GM23248 (cell line): ENCODE measurements around the gene ZWINT. TPM values are rescaled to one million over a fixed set of nuclear protein-coding genes. Genes with fewer than 3 reads are reported as not detected.
A peak's percentile ranks its signal among the peaks of the same experiment; 100 is the strongest.

Experiments used
- DNase-seq: peaks from one replicate; pipeline ENCODE4 v3.0.0-alpha.2; 2015
- H2AFZ ChIP-seq: fragments of 200-600 bp; sonication (generic); 2 replicates; pipeline ENCODE4 v1.6.1; 2016; ENCODE audit warnings: antibody characterized with exemption
- H3F3A ChIP-seq: fragments of 200-600 bp; sonication (generic); 2 replicates; pipeline ENCODE4 v1.6.1; 2016; ENCODE audit warnings: mild to moderate bottlenecking, antibody characterized with exemption, mixed run types; ENCODE audit not compliant: insufficient read depth
- H3K27ac ChIP-seq: fragments of 200-600 bp; sonication (generic); 2 replicates; pipeline ENCODE4 v1.5.1; 2016; ENCODE audit warnings: mild to moderate bottlenecking
- H3K27me3 ChIP-seq: fragments of 200-600 bp; sonication (generic); replicated peaks from 2 replicates; pipeline ENCODE4 v1.6.1; 2016; ENCODE audit warnings: mild to moderate bottlenecking; ENCODE audit not compliant: insufficient read depth
- H3K36me3 ChIP-seq: fragments of 200-600 bp; sonication (generic); 2 replicates; pipeline ENCODE4 v1.6.1; 2016; ENCODE audit warnings: low read depth, mild to moderate bottlenecking
- H3K4me1 ChIP-seq: fragments of 200-600 bp; sonication (generic); 2 replicates; pipeline ENCODE4 v1.6.1; 2016; ENCODE audit warnings: mild to moderate bottlenecking; ENCODE audit not compliant: insufficient read depth
- H3K4me2 ChIP-seq: fragments of 200-600 bp; sonication (generic); one replicate; pipeline ENCODE4 v1.6.1; 2016; ENCODE audit warnings: mild to moderate bottlenecking; ENCODE audit not compliant: unreplicated experiment
- H3K4me3 ChIP-seq: fragments of 200-600 bp; sonication (generic); 2 replicates; pipeline ENCODE4 v1.5.1; 2016; ENCODE audit warnings: mild to moderate bottlenecking
- H3K79me2 ChIP-seq: fragments of 200-600 bp; sonication (generic); 2 replicates; pipeline ENCODE4 v1.6.1; 2016; ENCODE audit warnings: mild to moderate bottlenecking; ENCODE audit not compliant: insufficient read depth
- H3K9ac ChIP-seq: fragments of 200-600 bp; sonication (generic); 2 replicates; pipeline ENCODE4 v1.6.1; 2016; ENCODE audit warnings: mild to moderate bottlenecking
- H3K9me2 ChIP-seq: fragments of 200-600 bp; sonication (generic); 2 replicates; pipeline ENCODE4 v1.6.1; 2016; ENCODE audit warnings: mixed run types, mild to moderate bottlenecking, moderate library complexity; ENCODE audit not compliant: insufficient read depth
- H3K9me3 ChIP-seq: fragments of 200-600 bp; sonication (generic); one replicate; pipeline ENCODE4 v1.6.1; 2017; ENCODE audit warnings: low read depth
- H4K20me1 ChIP-seq: fragments of 200-600 bp; sonication (generic); 2 replicates; pipeline ENCODE4 v1.6.0; 2016; ENCODE audit not compliant: insufficient read depth
- EZH2 ChIP-seq: fragments of 200-600 bp; sonication (generic); IDR thresholded peaks from 2 replicates; pipeline ENCODE4 v1.6.1; 2018; ENCODE audit warnings: antibody characterized with exemption, mild to moderate bottlenecking; ENCODE audit not compliant: insufficient read depth, poor library complexity, severe bottlenecking
- EZH2phosphoT487 ChIP-seq: fragments of 200-600 bp; sonication (generic); IDR thresholded peaks from 2 replicates; pipeline ENCODE4 v1.6.1; 2018; ENCODE audit warnings: antibody characterized with exemption, moderate library complexity, mild to moderate bottlenecking, low read depth; ENCODE audit not compliant: insufficient read depth
- WGBS, 2 experiments: methylation state at CpG; one replicate each; pipeline ENCODE4 v1.1.6; 2015 to 2017; ENCODE audit warnings: low lambda C conversion rate in 2 of 2, low coverage in 1 of 2; ENCODE audit errors: missing lambda C conversion rate in 2 of 2; 5-methylcytosine and 5-hydroxymethylcytosine counted together
- in situ Hi-C: fragments of 300-500 bp; cut with MboI; formaldehyde crosslinking; loops from 2 replicates; pipeline ENCODE4 v1.15.0; 2020
- polyA plus RNA-seq: library from polyadenylated mRNA; unstranded; fragments of >200 nt; fragmentation: Nextera tagmentation; extraction: Ambion mirVana; gene quantifications from 2 replicates; pipeline ENCODE4 v1.2.1, GENCODE V29; 2016
- total RNA-seq: library from RNA; depleted of rRNA; stranded (reverse); fragments of >200 nt; shearing (Covaris generic); gene quantifications from 2 replicates; pipeline ENCODE4 v1.2.3, GENCODE V29; 2014; rRNA removed

The ZWINT gene, protein sequence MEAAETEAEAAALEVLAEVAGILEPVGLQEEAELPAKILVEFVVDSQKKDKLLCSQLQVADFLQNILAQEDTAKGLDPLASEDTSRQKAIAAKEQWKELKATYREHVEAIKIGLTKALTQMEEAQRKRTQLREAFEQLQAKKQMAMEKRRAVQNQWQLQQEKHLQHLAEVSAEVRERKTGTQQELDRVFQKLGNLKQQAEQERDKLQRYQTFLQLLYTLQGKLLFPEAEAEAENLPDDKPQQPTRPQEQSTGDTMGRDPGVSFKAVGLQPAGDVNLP
- total RNA-seq (20.9 and 26.7 TPM in 2 replicates), polyA plus RNA-seq (32.2 and 34.8 TPM in 2 replicates)

DNA sequence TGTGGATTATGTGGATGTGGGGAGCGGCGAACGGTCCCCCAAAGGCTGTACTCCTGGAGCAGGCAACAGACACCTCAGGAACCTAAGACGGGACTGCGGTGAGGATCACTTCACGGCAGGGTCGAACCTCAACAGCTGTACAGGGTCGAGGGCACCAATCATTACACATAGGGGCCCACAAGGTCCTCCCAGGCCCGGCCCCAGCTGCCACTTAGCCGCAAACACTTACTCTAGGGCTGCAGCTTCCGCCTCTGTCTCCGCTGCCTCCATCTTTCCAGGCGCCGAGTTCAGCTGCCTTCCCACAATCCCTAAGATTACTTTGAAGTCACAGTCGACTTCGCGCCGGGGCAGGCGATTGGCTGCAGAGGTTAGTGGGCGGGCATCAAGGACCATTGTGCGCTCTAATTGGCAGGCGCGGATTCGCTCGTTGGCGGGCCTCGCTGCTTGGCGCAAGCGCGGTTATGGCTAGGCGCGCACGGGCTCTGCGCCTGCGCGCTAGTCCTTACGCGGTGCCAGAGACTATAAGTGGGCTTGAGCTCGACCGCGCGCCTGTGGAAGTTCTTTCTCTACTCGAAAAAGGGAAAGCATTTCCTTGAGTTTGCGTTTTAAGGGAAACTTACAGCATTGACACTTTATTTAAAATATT lies at the start of gene ZWINT:
ZWINT (minus strand) TSS at position 293 of the 646 bp plus-strand sequence; CDS start at position 270, 23 bp downstream.
- H2AFZ ChIP-seq, result peak within 1 kb of the TSS; percentile 99
- H3K4me3 ChIP-seq, result peak within 1 kb of the TSS; percentile 87
- WGBS, 2 experiments, result 1 to 2% methylated on average over 44 of the region's 44 CpGs
- peak within 1 kb of the TSS; percentile 55 for H3K27ac ChIP-seq
- no peaks in the 10 kb centered on the region for H3K27me3 ChIP-seq
- H4K20me1 ChIP-seq, result no peaks in the 10 kb centered on the region
- in situ Hi-C loops, result no loop called here
- peaks cover 10% of the 10 kb centered on the region for H3K79me2 ChIP-seq
- H3K4me1 ChIP-seq, result 0 out of 2 replicates have a peak, but pooled peaks cover 7% of the 10 kb centered on the region
- peak within 1 kb of the TSS; percentile 81 for H3K9ac ChIP-seq
- peak; percentile 100 for DNase-seq
- H3F3A ChIP-seq, result 0 out of 2 replicates have a peak, but pooled peaks cover 5% of the 10 kb centered on the region
- no peaks in the 10 kb centered on the region for H3K9me2 ChIP-seq
- TF ChIP-seq EZH2phosphoT487 (no peak), EZH2 (no peak)
- H3K4me2 ChIP-seq, result peak within 1 kb of the TSS; percentile 80
- no peaks in the 10 kb centered on the region for H3K36me3 ChIP-seq
- no peaks in the 10 kb centered on the region for H3K9me3 ChIP-seq

DNA sequence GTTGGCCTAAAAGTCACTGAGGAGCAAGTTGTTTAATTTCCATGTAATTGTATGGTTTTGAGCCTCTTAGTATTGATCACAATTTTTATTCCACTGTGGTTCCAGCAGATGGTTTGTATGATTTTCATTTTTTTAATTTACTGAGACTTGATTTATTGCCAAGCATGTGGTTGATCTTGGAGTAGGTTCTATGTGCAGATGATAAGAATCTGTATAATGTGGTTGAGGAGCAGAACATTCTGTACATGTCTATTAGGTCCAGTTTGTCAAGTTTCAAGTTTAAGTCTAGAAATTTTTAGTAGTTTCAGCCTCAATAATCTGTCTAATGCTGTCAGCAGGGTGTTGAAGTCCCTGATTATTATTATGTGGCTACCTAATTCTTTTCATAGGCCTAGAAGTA lies 22.7 kb upstream of the ZWINT start:
- Histone ChIP-seq H2AFZ (no peak overlapping the region), H3K36me3 (no peaks in the 10 kb centered on the region), H3K27ac (no peak overlapping the region), H4K20me1 (no peaks in the 10 kb centered on the region), H3K79me2 (no peaks in the 10 kb centered on the region), H3K9ac (no peak overlapping the region), H3K4me2 (no peak overlapping the region), H3K9me2 (no peaks in the 10 kb centered on the region; the same call in 1 of the 2 replicates), H3K27me3 (no peaks in the 10 kb centered on the region), H3K4me3 (no peak overlapping the region), H3F3A (no peaks in the 10 kb centered on the region), H3K9me3 (no peaks in the 10 kb centered on the region), H3K4me1 (no peaks in the 10 kb centered on the region)
- DNase-seq, result no peak
- in situ Hi-C loops, result no loop called here
- no peak for TF ChIP-seq EZH2phosphoT487
- no peak for TF ChIP-seq EZH2

DNA sequence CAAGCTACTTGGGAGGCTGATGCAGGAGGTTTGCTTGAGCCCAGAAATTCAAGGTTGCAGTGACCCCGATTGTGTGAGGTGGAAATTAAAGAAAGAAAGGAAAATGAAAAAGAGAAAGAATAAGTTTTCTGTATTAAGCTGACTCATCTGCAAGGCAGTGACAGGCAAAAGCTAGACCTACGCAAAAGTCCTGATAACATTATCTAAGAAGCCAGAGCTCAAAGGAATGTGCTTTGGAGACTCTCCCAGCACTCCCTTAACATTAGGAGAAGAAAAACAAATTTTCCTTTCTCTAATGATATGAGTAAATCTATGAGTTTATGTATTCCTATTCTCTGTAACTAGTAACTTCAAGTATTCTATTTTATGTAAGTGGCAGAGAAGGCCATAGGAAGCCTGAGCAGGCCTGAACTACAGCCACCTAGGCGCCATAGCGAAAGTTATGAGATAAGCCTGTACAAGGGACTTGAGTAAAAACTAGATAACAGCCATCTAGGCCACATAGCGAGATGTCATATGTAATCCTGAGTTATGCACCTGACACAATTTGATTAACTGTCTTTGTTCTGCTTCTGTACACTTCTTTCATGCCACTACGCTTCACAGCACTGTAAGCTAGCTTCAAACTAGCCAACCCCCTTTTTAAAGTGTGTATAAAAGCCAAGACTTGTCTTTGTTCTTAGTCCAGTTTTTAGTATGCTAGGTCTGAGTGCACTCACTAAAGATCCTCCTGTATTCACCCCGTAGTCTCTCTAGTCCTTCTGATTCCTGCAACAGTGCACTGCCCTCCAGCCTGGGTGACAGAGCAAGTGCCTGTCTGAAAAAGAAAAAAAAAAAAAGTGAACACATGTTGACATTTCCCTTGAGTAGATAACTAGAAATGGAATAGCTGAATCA lies 9.4 kb upstream of the ZWINT start:
- Histone ChIP-seq H3K9ac (no peak overlapping the region), H3K9me3 (peaks cover 8% of the 10 kb centered on the region), H3K27me3 (no peaks in the 10 kb centered on the region), H3K36me3 (no peaks in the 10 kb centered on the region), H3K4me1 (no peaks in the 10 kb centered on the region), H3K9me2 (no peaks in the 10 kb centered on the region), H3K27ac (no peak overlapping the region), H2AFZ (no peak overlapping the region), H4K20me1 (no peaks in the 10 kb centered on the region), H3F3A (no peaks in the 10 kb centered on the region), H3K79me2 (no peaks in the 10 kb centered on the region), H3K4me3 (no peak overlapping the region), H3K4me2 (no peak overlapping the region)
- in situ Hi-C loops, result no loop called here
- TF ChIP-seq EZH2 (no peak), EZH2phosphoT487 (no peak)
- no peak for DNase-seq
- 58 to 61% methylated on average over 7 of the region's 7 CpGs for WGBS, 2 experiments

DNA sequence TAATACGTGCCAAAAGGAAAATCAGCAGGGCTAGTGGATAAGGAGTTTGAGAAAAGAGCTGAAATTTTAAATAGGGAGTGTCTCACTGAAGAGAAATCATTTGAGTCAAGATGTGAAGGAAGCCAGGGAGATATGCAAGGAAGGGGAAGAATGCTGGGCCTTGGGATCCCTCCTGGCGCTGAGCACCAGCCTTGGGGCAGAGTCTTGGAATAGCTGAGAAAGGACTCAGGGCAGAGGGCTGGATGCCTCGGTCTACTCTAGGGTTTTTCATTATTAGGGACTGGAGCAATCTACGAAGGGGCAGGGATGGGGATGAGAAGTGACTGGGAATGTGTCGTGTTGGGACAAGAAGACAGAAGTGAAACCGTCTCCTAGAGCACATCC lies 484 bp downstream of the ZWINT start:
- Histone ChIP-seq H3K4me2 (peak overlapping the region; percentile 80), H3K4me1 (0 out of 2 replicates have a peak, but pooled peaks cover 7% of the 10 kb centered on the region), H3F3A (0 out of 2 replicates have a peak, but pooled peaks cover 5% of the 10 kb centered on the region), H3K9me2 (no peaks in the 10 kb centered on the region), H3K9ac (peak overlapping the region; percentile 81), H3K36me3 (no peaks in the 10 kb centered on the region), H3K27me3 (no peaks in the 10 kb centered on the region), H2AFZ (peak overlapping the region; percentile 99), H3K9me3 (no peaks in the 10 kb centered on the region), H3K4me3 (peak overlapping the region; percentile 87), H3K27ac (no peak overlapping the region), H3K79me2 (peaks cover 10% of the 10 kb centered on the region), H4K20me1 (no peaks in the 10 kb centered on the region)
- 1 to 3% methylated on average over 6 of the region's 6 CpGs for WGBS, 2 experiments
- in situ Hi-C loops, result no loop called here
- TF ChIP-seq EZH2phosphoT487, result no peak
- TF ChIP-seq EZH2, result no peak
- DNase-seq, result peak; percentile 25
